Mucosa of rectum (tissue), 2 donors: ENCODE data around the gene BCORL1.

Experiments
- H3K27ac ChIP-seq, 2 donors: one replicate each; pipeline ENCODE4 v1.7.0; 2013; ENCODE audit warnings: inconsistent platforms in 2 of 2, low read depth in 2 of 2, low read length in 2 of 2
- H3K27me3 ChIP-seq, 2 donors: one replicate each; pipeline ENCODE4 v1.7.0; 2013; ENCODE audit warnings: low read length in 2 of 2; ENCODE audit not compliant: control insufficient read depth in 2 of 2, insufficient read depth in 2 of 2
- H3K36me3 ChIP-seq, 2 donors: one replicate each; pipeline ENCODE4 v1.7.0; 2013; ENCODE audit warnings: low read length in 2 of 2; ENCODE audit not compliant: control insufficient read depth in 2 of 2, insufficient read depth in 2 of 2
- H3K4me1 ChIP-seq, 2 donors: one replicate each; pipeline ENCODE4 v1.7.0; 2013; ENCODE audit warnings: low read length in 2 of 2, mild to moderate bottlenecking in 1 of 2; ENCODE audit not compliant: control insufficient read depth in 2 of 2, insufficient read depth in 2 of 2
- H3K4me3 ChIP-seq, 2 donors: one replicate each; pipeline ENCODE4 v1.7.0; 2013; ENCODE audit warnings: low read length in 2 of 2
- H3K9ac ChIP-seq, 2 donors: one replicate each; pipeline ENCODE4 v1.7.0; 2013; ENCODE audit warnings: low read length in 2 of 2, low read depth in 1 of 2, mild to moderate bottlenecking in 1 of 2
- H3K9me3 ChIP-seq, 2 donors: one replicate each; pipeline ENCODE4 v1.7.0; 2013; ENCODE audit warnings: low read length in 2 of 2; ENCODE audit not compliant: control insufficient read depth in 2 of 2
- donor health status: healthy.
- donor health status: Normal muscosa, but diverticular disease.

BCORL1 gene

GRCh38 chrX:130072345-130072740, 89.9 kb downstream of the BCORL1 start:
- Histone ChIP-seq H3K27ac (peak overlapping the region; percentile 52 to 56), H3K4me3 (no peak overlapping the region), H3K4me1 (peaks cover 10 to 17% of the 10 kb centered on the region in 2 donors), H3K9ac (no peak overlapping the region), H3K9me3 (no peaks in the 10 kb centered on the region), H3K27me3 (no peaks in the 10 kb centered on the region), H3K36me3 (peaks cover 23 to 29% of the 10 kb centered on the region in 2 donors)

DNA sequence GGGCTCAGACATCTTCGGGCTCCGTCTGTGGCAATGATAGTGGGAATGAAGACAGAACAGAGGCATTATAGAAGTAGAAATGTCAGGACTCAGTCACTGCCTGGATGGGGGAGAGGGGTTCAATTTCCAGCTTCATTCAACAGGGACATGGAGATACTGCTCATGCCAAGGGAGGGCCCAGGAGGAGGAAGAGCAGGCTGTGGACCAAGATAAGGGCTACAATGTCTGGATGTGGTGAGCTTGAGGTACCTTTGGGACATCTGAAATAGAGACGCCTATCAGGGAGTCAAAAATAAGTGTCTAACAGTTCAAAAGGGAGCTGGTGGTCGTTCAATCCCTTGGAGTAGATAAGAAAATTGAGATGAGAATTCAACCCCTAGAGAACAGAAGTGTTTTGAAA, 93.3 kb downstream of the BCORL1 start:
- no peak overlapping the region for H3K4me3 ChIP-seq

DNA sequence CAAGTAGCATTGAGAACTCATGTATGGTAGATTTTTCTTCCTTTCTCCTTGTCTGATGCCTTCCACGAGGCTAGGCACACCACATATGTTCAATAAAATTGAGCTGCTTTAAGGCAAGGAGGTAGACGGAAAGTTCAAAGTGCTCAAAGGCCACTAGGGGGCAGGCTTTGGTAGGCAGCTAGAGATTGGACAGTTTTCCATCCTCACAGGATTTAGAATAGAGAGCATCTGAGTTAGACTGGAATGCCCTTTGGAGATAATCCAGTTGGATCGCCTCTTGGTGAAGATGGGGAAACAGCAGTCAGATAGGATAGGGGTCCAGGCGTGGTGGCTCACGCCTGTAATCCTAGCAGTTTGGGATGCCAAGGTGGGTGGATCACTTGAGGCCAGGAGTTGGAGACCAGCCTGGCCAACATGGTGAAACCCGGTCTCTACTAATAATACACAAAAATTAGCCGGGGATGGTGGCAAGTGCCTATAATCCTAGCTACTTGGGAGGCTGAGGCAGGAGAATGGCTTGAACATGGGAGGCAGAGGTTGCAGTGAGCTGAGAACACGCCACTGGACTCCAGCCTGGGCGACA, 97.5 kb downstream of the BCORL1 start:
- Histone ChIP-seq H3K36me3 (no peaks in the 10 kb centered on the region), H3K9me3 (no peaks in the 10 kb centered on the region), H3K4me3 (no peak overlapping the region), H3K9ac (no peak overlapping the region), H3K27me3 (no peaks in the 10 kb centered on the region), H3K4me1 (peaks cover 11% of the 10 kb centered on the region in 2 donors), H3K27ac (no peak overlapping the region)

More for the DNA sequence above, 93.3 kb downstream of the BCORL1 start:
- Histone ChIP-seq H3K4me1 (peaks cover 10 to 16% of the 10 kb centered on the region in 2 donors), H3K27ac (no peak overlapping the region), H3K36me3 (peaks cover 9 to 11% of the 10 kb centered on the region in 2 donors), H3K27me3 (no peaks in the 10 kb centered on the region), H3K9ac (no peak overlapping the region), H3K9me3 (no peaks in the 10 kb centered on the region)

GRCh38 chrX:130080791-130081367, 98.4 kb downstream of the BCORL1 start:
- H3K27me3 ChIP-seq, result no peaks in the 10 kb centered on the region
- H3K4me3 ChIP-seq, result no peak overlapping the region
- H3K9me3 ChIP-seq, result no peaks in the 10 kb centered on the region
- no peak overlapping the region for H3K27ac ChIP-seq
- H3K9ac ChIP-seq, result no peak overlapping the region
- H3K4me1 ChIP-seq, result peaks cover 11 to 21% of the 10 kb centered on the region in 2 donors
- H3K36me3 ChIP-seq, result no peaks in the 10 kb centered on the region

GRCh38 chrX:130081421-130082045, 99.1 kb downstream of the BCORL1 start:
- Histone ChIP-seq H3K36me3 (no peaks in the 10 kb centered on the region), H3K9ac (peak overlapping the region in 1 of 2 donors; percentile 6), H3K4me3 (no peak overlapping the region), H3K4me1 (peaks cover 15 to 27% of the 10 kb centered on the region in 2 donors), H3K27ac (peak overlapping the region in 1 of 2 donors; percentile 61), H3K27me3 (no peaks in the 10 kb centered on the region), H3K9me3 (no peaks in the 10 kb centered on the region)

DNA sequence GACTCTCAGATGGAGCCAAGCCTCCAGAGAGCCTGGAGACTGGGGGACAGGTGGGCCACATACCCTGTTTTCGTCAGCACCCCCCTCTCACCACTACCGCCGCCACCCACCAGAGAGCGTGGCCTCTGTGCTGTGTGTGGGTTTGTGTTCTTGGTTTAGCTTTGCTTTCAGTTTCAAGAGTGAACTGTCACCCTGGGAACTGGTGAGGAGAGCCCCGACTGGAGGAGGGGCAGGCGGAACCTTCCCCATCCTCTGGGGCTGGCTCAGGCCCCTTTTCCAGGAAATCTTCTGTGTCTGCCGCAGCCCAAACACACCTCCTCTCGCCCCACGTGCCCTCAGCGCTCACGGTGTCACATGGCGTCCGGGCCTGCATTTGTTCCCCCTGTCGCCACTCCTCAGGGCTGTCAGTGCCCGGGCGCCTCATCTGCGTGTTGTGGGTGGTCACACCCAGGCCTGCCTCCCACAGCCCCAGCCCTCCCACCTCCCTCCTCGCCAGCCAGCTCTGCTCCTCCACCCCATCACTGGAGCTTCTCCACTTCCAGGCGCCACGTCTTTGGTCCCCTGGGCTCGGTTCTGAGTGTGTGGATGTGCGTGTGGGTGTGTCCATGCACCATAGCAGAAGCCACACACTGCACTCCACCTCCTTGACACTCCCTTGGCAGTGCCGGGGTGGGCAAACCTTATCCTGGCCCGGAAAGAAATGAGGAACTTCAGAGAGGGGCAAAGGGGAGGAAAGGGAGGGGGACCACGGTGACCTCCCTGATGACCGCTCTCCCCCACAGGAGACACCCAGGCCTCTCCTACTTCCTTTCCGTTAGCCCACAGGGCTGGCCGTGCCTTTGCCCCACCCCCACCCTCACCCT, 100.0 kb downstream of the BCORL1 start:
- Histone ChIP-seq H3K9ac (peak overlapping the region; percentile 24 to 25), H3K27ac (peak overlapping the region; percentile 30 to 61), H3K9me3 (no peaks in the 10 kb centered on the region), H3K27me3 (no peaks in the 10 kb centered on the region), H3K4me1 (peaks cover 20 to 34% of the 10 kb centered on the region in 2 donors), H3K36me3 (no peaks in the 10 kb centered on the region), H3K4me3 (peak overlapping the region; percentile 20 to 33)

- no peak overlapping the region for H3K4me3 ChIP-seq
- no peaks in the 10 kb centered on the region for H3K9me3 ChIP-seq
- no peaks in the 10 kb centered on the region for H3K36me3 ChIP-seq
- H3K27me3 ChIP-seq, result no peaks in the 10 kb centered on the region
- peak overlapping the region in 1 of 2 donors; percentile 61 for H3K27ac ChIP-seq
- peaks cover 20 to 34% of the 10 kb centered on the region in 2 donors for H3K4me1 ChIP-seq
- H3K9ac ChIP-seq, result no peak overlapping the region
Measured at GRCh38 chrX:130083107-130083490, 100.7 kb downstream of the BCORL1 start.

DNA sequence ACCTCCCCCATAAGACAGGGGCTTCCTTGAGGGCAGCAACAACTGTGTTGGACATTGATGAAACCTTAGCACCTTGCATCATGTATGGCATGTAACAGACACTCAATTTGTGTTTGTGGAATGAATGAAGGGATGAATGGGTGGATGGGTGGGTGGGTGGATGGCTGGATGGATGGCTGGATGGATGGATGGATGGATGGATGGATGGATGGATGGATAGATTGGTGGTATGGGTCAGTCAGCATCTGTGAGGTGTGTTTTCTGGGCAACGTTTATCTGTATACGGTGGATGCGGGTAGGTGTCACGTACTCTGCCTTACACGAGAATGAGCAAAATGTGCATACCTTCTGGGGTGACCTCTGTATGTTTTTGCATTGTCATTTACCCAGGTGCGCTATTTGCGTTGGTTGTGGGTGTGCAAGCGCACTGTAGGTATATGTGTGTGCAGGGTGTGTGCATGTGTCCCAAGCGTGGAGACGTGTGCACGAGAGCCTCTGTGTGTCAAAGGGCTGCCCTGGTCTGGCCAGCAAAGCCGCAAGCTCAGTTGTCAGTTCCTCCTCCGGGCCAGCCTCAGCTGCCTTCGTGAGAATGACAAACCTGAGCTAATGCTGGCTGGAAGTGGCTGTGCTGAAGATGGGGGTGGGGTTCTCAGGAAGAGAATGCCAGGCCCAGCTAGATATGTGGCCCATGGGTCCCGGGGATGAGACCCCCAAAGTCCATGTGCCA, 101.4 kb downstream of the BCORL1 start:
- peak overlapping the region in 1 of 2 donors; percentile 24 for H3K9ac ChIP-seq
- no peaks in the 10 kb centered on the region for H3K36me3 ChIP-seq
- H3K4me3 ChIP-seq, result peak overlapping the region in 1 of 2 donors; percentile 37
- H3K9me3 ChIP-seq, result no peaks in the 10 kb centered on the region
- no peaks in the 10 kb centered on the region for H3K27me3 ChIP-seq
- H3K27ac ChIP-seq, result peak overlapping the region in 1 of 2 donors; percentile 61
- H3K4me1 ChIP-seq, result peaks cover 20 to 34% of the 10 kb centered on the region in 2 donors

DNA sequence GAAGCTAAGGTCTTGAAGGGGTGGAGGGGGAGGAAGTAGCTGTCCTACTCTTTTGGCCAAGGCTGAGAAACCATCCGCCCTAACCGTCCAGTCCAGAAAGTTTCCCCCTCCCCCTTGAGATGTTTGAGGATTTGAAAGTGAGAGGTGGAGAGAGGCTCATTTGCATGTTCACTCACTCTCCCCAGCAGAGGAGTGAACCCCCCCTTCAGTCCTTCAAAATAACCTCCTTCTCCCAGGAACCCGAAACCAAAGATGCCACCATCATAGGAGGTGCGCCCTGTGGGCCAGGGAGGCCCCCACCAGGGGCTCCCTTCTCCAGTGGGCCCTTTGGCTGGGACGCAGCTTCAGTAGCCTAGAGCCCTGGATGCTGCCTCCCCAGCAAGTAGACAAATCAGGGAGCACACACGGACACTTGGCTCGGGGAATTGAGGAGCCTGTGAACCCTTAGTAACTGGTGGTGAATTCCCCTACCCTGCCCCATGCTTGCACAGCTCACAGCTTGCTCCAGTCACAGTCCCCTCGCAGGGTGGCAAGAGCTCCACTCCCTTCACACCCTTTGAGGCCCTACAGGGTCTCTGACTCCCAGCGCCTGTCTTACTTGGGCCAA, 102.3 kb downstream of the BCORL1 start:
- H3K27ac ChIP-seq, result peak overlapping the region in 1 of 2 donors; percentile 24

More for the DNA sequence above, 102.3 kb downstream of the BCORL1 start:
- Histone ChIP-seq H3K27me3 (no peaks in the 10 kb centered on the region), H3K9me3 (no peaks in the 10 kb centered on the region), H3K9ac (peak overlapping the region in 1 of 2 donors; percentile 1), H3K36me3 (no peaks in the 10 kb centered on the region), H3K4me3 (peak overlapping the region in 1 of 2 donors; percentile 53), H3K4me1 (peaks cover 20 to 34% of the 10 kb centered on the region in 2 donors)
